ENCODE measurements around the gene CXCL1. TPM values are rescaled to one million over a fixed set of nuclear protein-coding genes. Genes with fewer than 3 reads are reported as not detected.

CXCL1 gene
- total RNA-seq, 4 donors from 2014 or later: 1.8 to 9.1 (median 3.4) TPM; not detected in 1

GRCh38 chr4:73856518-73856917, 12.7 kb upstream of the CXCL1 start:
- Histone ChIP-seq H3K4me1 (peaks cover 0 to 9% (median 7%) of the 10 kb centered on the region in 4 donors), H3K27me3 (peaks cover 0 to 31% (median 0%) of the 10 kb centered on the region in 4 donors), H3K4me3 (no peak overlapping the region), H3K9me3 (no peaks in the 10 kb centered on the region), H3K36me3 (no peaks in the 10 kb centered on the region), H3K27ac (replicated peaks in 1 of 4) (no peak overlapping the region)
- intact Hi-C loops (cut with DNase I): no loop called here
- no peak for DNase-seq (ENCODE audit: extremely low spot score)
- no peak for TF ChIP-seq CTCF (IDR thresholded peaks at IDR 0.05)
- TF ChIP-seq EP300 (IDR thresholded peaks at IDR 0.05): no peak
- no peak for TF ChIP-seq POLR2AphosphoS5 (IDR thresholded peaks at IDR 0.05)
- no peak for TF ChIP-seq POLR2A (IDR thresholded peaks at IDR 0.05; ENCODE audit: low read depth)

GRCh38 chr4:73859614-73860088, 9.5 kb upstream of the CXCL1 start:
- intact Hi-C loops (cut with DNase I): no loop called here

GRCh38 chr4:73860181-73860580, 9.0 kb upstream of the CXCL1 start:
- TF ChIP-seq CTCF (IDR thresholded peaks at IDR 0.05) (no peak), POLR2A (IDR thresholded peaks at IDR 0.05; ENCODE audit: low read depth) (no peak), POLR2AphosphoS5 (IDR thresholded peaks at IDR 0.05) (no peak), EP300 (IDR thresholded peaks at IDR 0.05) (no peak)
- WGBS: 30% methylated on average over 4 of the region's 4 CpGs
- no peak overlapping the region for H3K27ac ChIP-seq (replicated peaks in 1 of 4)
- H3K4me1 ChIP-seq: no peaks in the 10 kb centered on the region
- intact Hi-C loops (cut with DNase I): no loop called here
- H3K27me3 ChIP-seq: peaks cover 0 to 6% (median 0%) of the 10 kb centered on the region in 4 donors
- H3K4me3 ChIP-seq: no peak overlapping the region
- H3K36me3 ChIP-seq: no peaks in the 10 kb centered on the region
- H3K9me3 ChIP-seq: no peaks in the 10 kb centered on the region
- no peak for DNase-seq (ENCODE audit: extremely low spot score)

More at GRCh38 chr4:73859614-73860088, 9.5 kb upstream of the CXCL1 start:
- H3K4me1 ChIP-seq: no peaks in the 10 kb centered on the region
- H3K27ac ChIP-seq (replicated peaks in 1 of 4): no peak overlapping the region
- H3K27me3 ChIP-seq: peaks cover 0 to 10% (median 0%) of the 10 kb centered on the region in 4 donors
- no peak for DNase-seq (ENCODE audit: extremely low spot score)
- H3K36me3 ChIP-seq: no peaks in the 10 kb centered on the region
- no peak overlapping the region for H3K4me3 ChIP-seq
- TF ChIP-seq POLR2AphosphoS5 (IDR thresholded peaks at IDR 0.05) (no peak), CTCF (IDR thresholded peaks at IDR 0.05) (no peak), POLR2A (IDR thresholded peaks at IDR 0.05; ENCODE audit: low read depth) (no peak), EP300 (IDR thresholded peaks at IDR 0.05) (no peak)
- no peaks in the 10 kb centered on the region for H3K9me3 ChIP-seq

GRCh38 chr4:73860917-73861316, 8.3 kb upstream of the CXCL1 start:
- DNase-seq (ENCODE audit: extremely low spot score): no peak
- Histone ChIP-seq H3K4me3 (no peak overlapping the region), H3K9me3 (no peaks in the 10 kb centered on the region), H3K4me1 (no peaks in the 10 kb centered on the region), H3K36me3 (no peaks in the 10 kb centered on the region), H3K27me3 (no peaks in the 10 kb centered on the region), H3K27ac (replicated peaks in 1 of 4) (no peak overlapping the region)
- 65% methylated on average over 3 of the region's 3 CpGs for WGBS
- intact Hi-C loops (cut with DNase I): no loop called here
- TF ChIP-seq CTCF (IDR thresholded peaks at IDR 0.05): no peak
- no peak for TF ChIP-seq EP300 (IDR thresholded peaks at IDR 0.05)
- TF ChIP-seq POLR2A (IDR thresholded peaks at IDR 0.05; ENCODE audit: low read depth): no peak

GRCh38 chr4:73862322-73862721, 6.9 kb upstream of the CXCL1 start:
- DNase-seq (ENCODE audit: extremely low spot score): no peak
- TF ChIP-seq POLR2A (IDR thresholded peaks at IDR 0.05; ENCODE audit: low read depth) (no peak), EP300 (IDR thresholded peaks at IDR 0.05) (no peak), POLR2AphosphoS5 (IDR thresholded peaks at IDR 0.05) (no peak), CTCF (IDR thresholded peaks at IDR 0.05) (no peak)
- H3K4me3 ChIP-seq: no peak overlapping the region
- H3K4me1 ChIP-seq: no peaks in the 10 kb centered on the region
- WGBS: 100% methylated on average over 1 of the region's 1 CpG
- no peaks in the 10 kb centered on the region for H3K9me3 ChIP-seq
- intact Hi-C loops (cut with DNase I): no loop called here
- H3K27me3 ChIP-seq: peaks cover 0 to 9% (median 0%) of the 10 kb centered on the region in 4 donors
- no peak overlapping the region for H3K27ac ChIP-seq (replicated peaks in 1 of 4)
- H3K36me3 ChIP-seq: no peaks in the 10 kb centered on the region

Measured in esophagus muscularis mucosa (tissue), 4 donors.